Amygdala (tissue), 56 donors: Measurements from ENCODE around the gene FNDC3A.
"Not testable (repeated sequence)": the region's sequence is repeated elsewhere in the genome, so short reads cannot be mapped to it uniquely, and the experiment has no call there.

Experiments used
- DNase-seq, 56 donors: peaks; one replicate each; lab custom pipeline; 2025; lab: John Stamatoyannopoulos, UW

FNDC3A gene

GRCh38 chr13:49125964-49126524 lies 150.3 kb downstream of the FNDC3A start:
- DNase-seq, result no peak

GRCh38 chr13:49132479-49133002 lies 156.8 kb downstream of the FNDC3A start:
- no peak for DNase-seq

GRCh38 chr13:49134305-49134704 lies 158.6 kb downstream of the FNDC3A start:
- no peak for DNase-seq

GRCh38 chr13:49137138-49137643 lies 161.5 kb downstream of the FNDC3A start:
- DNase-seq, result not testable (repeated sequence)

- DNase-seq, result no peak
These were observed 165.3 kb downstream of the FNDC3A start for GRCh38 chr13:49140910-49141611.

- no peak for DNase-seq
These were observed 171.2 kb downstream of the FNDC3A start for GRCh38 chr13:49146950-49147355.

- DNase-seq, result no peak
These were observed 172.7 kb downstream of the FNDC3A start for GRCh38 chr13:49148405-49148804.

GRCh38 chr13:49157955-49158584 lies 182.4 kb downstream of the FNDC3A start:
- DNase-seq, result not testable (repeated sequence)

GRCh38 chr13:49163162-49163561 lies 187.4 kb downstream of the FNDC3A start:
- not testable (repeated sequence) for DNase-seq

- no peak for DNase-seq
These were observed 189.0 kb downstream of the FNDC3A start for GRCh38 chr13:49164712-49165111.

- DNase-seq, result no peak
These were observed 190.4 kb downstream of the FNDC3A start for GRCh38 chr13:49165798-49166752.

- DNase-seq, result no peak
These were observed 195.6 kb downstream of the FNDC3A start for GRCh38 chr13:49171359-49171758.

GRCh38 chr13:49183672-49184325 lies 208.1 kb downstream of the FNDC3A start:
- no peak for DNase-seq

GRCh38 chr13:49184621-49185020 lies 208.9 kb downstream of the FNDC3A start:
- no peak for DNase-seq

- no peak for DNase-seq
These were observed 209.6 kb downstream of the FNDC3A start for GRCh38 chr13:49185264-49185663.

- no peak for DNase-seq
These were observed 215.2 kb downstream of the FNDC3A start for GRCh38 chr13:49190901-49191300.

- DNase-seq, result no peak
These were observed 230.9 kb downstream of the FNDC3A start for GRCh38 chr13:49206641-49207040.

GRCh38 chr13:49208619-49209018 lies 232.9 kb downstream of the FNDC3A start:
- no peak for DNase-seq

- DNase-seq, result no peak
These were observed 234.4 kb downstream of the FNDC3A start for GRCh38 chr13:49210114-49210513.

GRCh38 chr13:49210669-49211068 lies 235.0 kb downstream of the FNDC3A start:
- no peak for DNase-seq
